ENCODE results near the gene HHAT. TPM values are rescaled to one million over a fixed set of nuclear protein-coding genes. Genes with fewer than 3 reads are reported as not detected.

HHAT gene
- total and polyA plus RNA-seq, 9 of the 15 experiments (the other 6 are each of a cell fraction or from before 2014, with no cell fraction given): 0.07 to 0.16 (median 0.13) TPM; not detected in 1

DNA sequence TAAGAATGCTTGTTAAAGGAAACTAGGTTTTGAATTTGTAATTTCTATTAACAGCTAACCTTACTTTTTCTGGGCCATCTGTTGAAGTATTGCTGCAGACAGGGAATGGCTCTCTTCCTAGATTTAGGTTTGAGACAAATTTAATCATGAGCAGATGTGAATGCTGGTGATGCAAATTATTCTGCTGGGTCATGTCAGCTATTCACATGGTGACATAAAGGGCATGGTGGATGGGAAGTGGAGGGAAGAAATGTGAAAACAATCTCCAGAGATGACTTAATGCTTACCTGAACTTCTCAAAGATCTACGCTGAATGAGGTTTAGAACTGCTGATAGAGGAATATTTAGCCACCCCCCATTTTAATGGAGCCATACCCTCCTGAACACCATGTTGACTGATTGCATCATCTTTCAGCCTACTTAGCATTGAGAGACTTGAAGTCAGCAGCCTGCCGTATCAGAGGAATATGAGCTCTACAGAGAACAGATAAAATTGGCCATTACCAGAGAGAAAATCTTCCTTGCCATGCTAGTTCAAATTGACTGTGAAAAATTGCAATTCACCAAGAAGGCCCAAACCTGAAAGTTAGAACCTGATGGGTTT, 138.8 kb downstream of the HHAT start (continued):
- no peak for TF ChIP-seq CREB3L1 (IDR thresholded peaks at IDR 0.05; ENCODE audit: borderline replicate concordance, low read depth)
- no peak for TF ChIP-seq PHB (CRISPR knock-in tag; IDR thresholded peaks at IDR 0.05)

- CTCF ChIA-PET (ENCODE audit: low intra/inter-chr PET ratio): no interaction called here
- Histone ChIP-seq H3K9me3 (replicated peaks; ENCODE audit: control insufficient read depth, insufficient read depth, low read depth, low read length) (no peaks in the 10 kb centered on the region), H3K27me3 (ENCODE audit: control insufficient read depth in 2 of 2, insufficient read depth in 2 of 2, low read length in 2 of 2) (0 out of 5 replicates have a peak, but pooled peaks cover 0 to 2% of the 10 kb centered on the region in 2 experiments), H3K4me1 (replicated peaks in 1 of 2; ENCODE audit: control insufficient read depth in 2 of 2, insufficient read depth in 2 of 2, low read length in 2 of 2) (no peaks in the 10 kb centered on the region), H2AFZ (ENCODE audit: low read depth, low read length) (no peak overlapping the region), H3K4me2 (ENCODE audit: insufficient read depth, low read length) (no peak overlapping the region), H4K20me1 (replicated peaks; ENCODE audit: control insufficient read depth, insufficient read depth, low read length) (no peaks in the 10 kb centered on the region), H3K4me3 (no peak overlapping the region), H3K79me2 (ENCODE audit: control insufficient read depth, insufficient read depth, low read length) (no peaks in the 10 kb centered on the region), H3K9me1 (ENCODE audit: control insufficient read depth, insufficient read depth, low read length) (no peaks in the 10 kb centered on the region), H3K27ac (ENCODE audit: extremely low read depth, low read depth, low read length) (no peak overlapping the region), H3K36me3 (ENCODE audit: control insufficient read depth, insufficient read depth, low read length) (no peaks in the 10 kb centered on the region), H3K9ac (ENCODE audit: insufficient read depth in 1 of 2, low read depth in 2 of 2, low read length in 2 of 2) (no peak overlapping the region)
- FAIRE-seq: no peak
- POLR2A ChIA-PET: no interaction called here
- in situ Hi-C loops (cut with MboI): no loop called here
- intact Hi-C loops (cut with micrococcal nuclease): no loop called here
- no peak for DNase-seq (ENCODE audit: extremely low read depth in 1 of 4, low spot score in 3 of 4)
- BruUV-seq (replicated peaks): no TSS peak
- no peak for TF ChIP-seq XRCC3 (IDR thresholded peaks at IDR 0.05)
- TF ChIP-seq ZNF12 (CRISPR knock-in tag; IDR thresholded peaks at IDR 0.05): no peak
- no peak for TF ChIP-seq POU5F1 (IDR thresholded peaks at IDR 0.05; ENCODE audit: borderline replicate concordance, low read depth, low read length, partially characterized antibody)
- no peak for TF ChIP-seq NFIX (CRISPR knock-in tag; IDR thresholded peaks at IDR 0.05; ENCODE audit: low read depth)
- TF ChIP-seq CHD4 (IDR thresholded peaks at IDR 0.05; ENCODE audit: insufficient read depth, insufficient replicate concordance, low read depth, low read length, poor library complexity, severe bottlenecking): no peak
- no peak for TF ChIP-seq HBP1 (CRISPR knock-in tag; IDR thresholded peaks at IDR 0.05)
- TF ChIP-seq ZNF165 (CRISPR knock-in tag; IDR thresholded peaks at IDR 0.05; ENCODE audit: borderline replicate concordance): no peak
- no peak for TF ChIP-seq SP1 (CRISPR knock-in tag; IDR thresholded peaks at IDR 0.05)
- no peak for TF ChIP-seq GATA2 (CRISPR knock-in tag; IDR thresholded peaks at IDR 0.05)
- TF ChIP-seq ZNF184 (CRISPR knock-in tag; IDR thresholded peaks at IDR 0.05): no peak
- no peak for TF ChIP-seq NR1H2 (CRISPR knock-in tag; IDR thresholded peaks at IDR 0.05)
- no peak for TF ChIP-seq E2F6 (IDR thresholded peaks at IDR 0.05; ENCODE audit: borderline replicate concordance in 1 of 2, extremely low read depth in 1 of 2, insufficient read depth in 1 of 2, insufficient read length in 1 of 2, low read depth in 1 of 2, low read length in 1 of 2, poor library complexity in 1 of 2, severe bottlenecking in 1 of 2)
- TF ChIP-seq GTF2F1 (IDR thresholded peaks at IDR 0.05; ENCODE audit: low read depth, low read length): no peak
- TF ChIP-seq CHCHD3 (CRISPR knock-in tag; IDR thresholded peaks at IDR 0.05): no peak
- TF ChIP-seq TRIM24 (IDR thresholded peaks at IDR 0.05): no peak
- no peak for ATAC-seq
- WGBS (ENCODE audit: insufficient coverage, low coverage, missing lambda C conversion rate): 2% methylated on average over 3 of the region's 3 CpGs
Observed at GRCh38 chr1:210469441-210469840, 140.7 kb downstream of the HHAT start.
